ENCODE data around the gene OSBP2.

OSBP2 gene

DNA sequence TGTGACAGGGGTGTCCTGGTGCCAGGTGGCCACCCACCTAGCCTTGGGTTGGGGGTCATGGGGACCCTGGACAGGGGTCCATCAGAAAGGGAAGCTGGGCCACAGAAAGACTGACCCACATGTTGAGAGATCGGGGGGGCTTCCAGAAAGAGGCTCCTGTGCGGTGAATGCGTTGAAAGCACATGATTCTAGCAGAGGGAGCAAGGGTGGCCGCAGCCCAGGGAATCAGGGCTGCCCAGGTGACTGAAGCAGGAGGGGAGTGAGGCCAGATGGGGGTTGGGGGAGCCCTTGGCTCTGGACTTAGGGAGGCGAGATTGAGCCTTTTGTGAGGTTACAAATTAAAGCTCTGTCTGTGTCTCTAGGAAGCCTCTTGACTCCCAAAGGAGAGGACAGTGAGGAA lies 193.2 kb downstream of the OSBP2 start:
- Mint-ChIP-seq H3K9me3 (no peaks in the 10 kb centered on the region), H3K27ac (peak overlapping the region; percentile 5), H3K4me3 (no peak overlapping the region), H3K36me3 (no peaks in the 10 kb centered on the region), H3K27me3 (no peaks in the 10 kb centered on the region), H3K4me1 (peaks cover 6% of the 10 kb centered on the region)
- DNase-seq: peak; percentile 17
- CTCF ChIA-PET: interaction anchor here (0.9 kb wide), 1 partner anchor 116 kb away, joined by 3 read pairs; no protein-coding TSS in a partner anchor

DNA sequence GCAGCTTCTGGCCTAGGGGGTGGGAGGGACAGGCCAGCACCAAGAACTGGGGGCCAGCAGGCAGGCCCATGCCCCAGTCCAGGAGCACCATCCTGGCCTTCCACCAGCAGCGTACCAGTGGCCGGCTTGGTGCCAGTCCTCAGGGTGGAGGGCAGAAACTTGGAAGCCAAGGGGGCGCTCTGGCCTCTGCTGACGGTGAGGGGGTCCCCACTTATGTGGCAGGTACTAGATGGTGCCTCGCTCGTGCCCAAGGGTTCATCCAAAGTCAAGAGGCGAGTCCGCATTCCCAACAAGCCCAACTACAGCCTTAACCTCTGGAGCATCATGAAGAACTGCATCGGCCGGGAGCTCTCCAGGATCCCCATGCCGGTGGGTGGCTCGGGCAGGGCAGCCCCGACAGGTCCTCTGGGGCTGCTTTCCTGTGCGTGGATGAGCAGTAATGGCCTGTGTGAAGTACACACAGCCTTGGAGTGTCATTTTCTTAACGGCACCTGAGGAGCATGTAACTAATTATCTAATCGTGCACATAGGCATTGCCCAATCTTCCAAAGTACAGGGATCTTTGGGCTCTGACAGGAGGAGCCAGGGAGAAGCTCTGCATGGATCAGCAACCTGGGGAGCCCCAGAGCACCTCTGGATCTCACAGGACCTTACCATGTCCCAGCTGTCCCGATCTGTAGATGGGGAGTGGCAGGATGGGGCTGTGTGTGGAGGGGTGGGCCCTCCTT lies 194.8 kb downstream of the OSBP2 start:
- DNase-seq: no peak
- no peaks in the 10 kb centered on the region for H3K36me3 Mint-ChIP-seq
- no peaks in the 10 kb centered on the region for H3K9me3 Mint-ChIP-seq
- H3K27me3 Mint-ChIP-seq: no peaks in the 10 kb centered on the region
- H3K27ac Mint-ChIP-seq: no peak overlapping the region
- CTCF ChIA-PET: interaction anchor here (0.5 to 3.4 kb wide), 5 partner anchors 10 to 129 kb away, joined by 3 to 20 read pairs (median 3); no protein-coding TSS in a partner anchor
- peaks cover 22% of the 10 kb centered on the region for H3K4me1 Mint-ChIP-seq
- H3K4me3 Mint-ChIP-seq: no peak overlapping the region

DNA sequence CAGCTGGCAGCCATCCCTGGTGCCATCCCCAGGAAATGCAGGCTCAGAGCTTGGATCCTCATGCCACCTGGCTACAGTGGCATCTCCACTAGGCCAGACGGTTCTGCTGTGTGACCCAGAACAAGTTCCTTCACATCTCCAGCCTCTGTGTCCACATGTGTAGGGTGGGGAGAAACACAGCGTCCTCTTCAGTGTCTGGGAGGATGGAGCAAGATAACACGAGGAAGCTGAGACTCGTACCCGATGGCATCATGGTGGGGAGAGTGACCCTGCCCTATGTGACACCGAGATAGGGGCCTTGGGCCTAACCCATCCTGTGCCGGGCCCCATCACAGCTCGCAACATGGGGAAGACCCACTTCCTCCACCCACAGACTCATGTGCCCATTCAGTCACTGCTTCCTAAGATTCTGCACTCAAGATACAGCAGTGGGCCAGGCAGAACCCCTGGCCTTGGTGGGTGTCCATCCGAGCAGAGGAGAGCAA lies 195.4 kb downstream of the OSBP2 start:
- Mint-ChIP-seq H3K9me3 (no peaks in the 10 kb centered on the region), H3K4me3 (no peak overlapping the region), H3K27ac (no peak overlapping the region), H3K36me3 (no peaks in the 10 kb centered on the region), H3K27me3 (no peaks in the 10 kb centered on the region), H3K4me1 (peaks cover 24% of the 10 kb centered on the region)
- no peak for DNase-seq
- CTCF ChIA-PET: interaction anchor here (0.6 to 3.4 kb wide), 7 partner anchors 11 to 1927 kb away, joined by 3 to 20 read pairs (median 3); no protein-coding TSS in a partner anchor

DNA sequence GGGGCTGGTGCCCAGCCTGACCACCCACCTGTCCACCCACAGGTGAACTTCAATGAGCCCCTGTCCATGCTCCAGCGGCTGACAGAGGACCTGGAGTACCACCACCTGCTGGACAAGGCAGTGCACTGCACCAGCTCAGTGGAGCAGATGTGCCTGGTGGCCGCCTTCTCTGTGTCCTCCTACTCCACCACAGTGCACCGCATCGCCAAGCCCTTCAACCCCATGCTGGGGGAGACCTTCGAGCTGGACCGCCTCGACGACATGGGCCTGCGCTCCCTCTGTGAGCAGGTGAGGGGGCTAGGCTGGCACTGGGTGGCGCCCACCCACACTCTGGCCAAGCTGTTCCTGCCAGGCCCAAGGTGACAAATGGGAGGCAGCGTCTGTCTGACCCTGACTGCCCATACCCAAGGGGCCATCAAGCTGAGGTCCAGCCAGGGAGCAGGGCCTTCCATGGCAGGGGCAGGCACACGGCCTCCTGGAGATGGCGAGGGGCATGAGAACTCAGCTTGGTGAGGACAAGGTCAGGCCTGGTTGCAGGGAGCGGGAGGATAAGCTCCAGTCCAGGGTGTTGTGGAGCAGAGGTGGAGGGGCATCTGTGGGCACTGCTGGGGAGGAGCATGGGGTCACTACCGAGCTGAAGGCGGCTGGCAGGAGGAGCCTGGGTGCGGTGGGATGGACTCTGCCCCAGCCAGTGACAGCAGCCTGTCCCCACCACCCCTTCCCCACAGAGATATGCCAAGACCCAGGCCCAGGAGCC lies 196.2 kb downstream of the OSBP2 start:
- peaks cover 24% of the 10 kb centered on the region for H3K4me1 Mint-ChIP-seq
- H3K27ac Mint-ChIP-seq: no peak overlapping the region
- no peaks in the 10 kb centered on the region for H3K27me3 Mint-ChIP-seq
- peak; percentile 50 for DNase-seq
- CTCF ChIA-PET: interaction anchor here (0.6 to 3.4 kb wide), 5 partner anchors 12 to 1926 kb away, joined by 3 to 20 read pairs (median 3); no protein-coding TSS in a partner anchor
- no peaks in the 10 kb centered on the region for H3K9me3 Mint-ChIP-seq
- no peak overlapping the region for H3K4me3 Mint-ChIP-seq
- H3K36me3 Mint-ChIP-seq: no peaks in the 10 kb centered on the region

DNA sequence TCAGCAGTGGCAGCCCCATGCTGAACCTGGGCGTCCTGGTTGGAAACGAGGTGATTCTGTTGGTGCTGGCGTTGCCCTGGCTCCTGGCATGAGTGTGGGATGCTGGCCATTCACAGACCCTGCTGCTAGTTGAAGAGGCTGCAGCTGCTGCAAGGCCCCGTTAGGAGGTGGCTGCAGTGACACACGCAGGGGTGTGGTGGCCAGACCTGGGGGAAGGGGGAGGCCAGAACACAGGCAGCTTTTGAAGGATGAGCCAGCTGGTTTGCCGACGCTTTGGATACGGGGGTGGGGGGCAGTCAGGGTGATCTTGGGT lies 196.7 kb downstream of the OSBP2 start:
- no peak overlapping the region for H3K27ac Mint-ChIP-seq
- DNase-seq: no peak
- H3K36me3 Mint-ChIP-seq: no peaks in the 10 kb centered on the region
- H3K27me3 Mint-ChIP-seq: no peaks in the 10 kb centered on the region
- H3K4me1 Mint-ChIP-seq: peaks cover 24% of the 10 kb centered on the region
- CTCF ChIA-PET: interaction anchor here (1.0 to 3.4 kb wide), 2 partner anchors 13 to 127 kb away, joined by 4 to 20 read pairs; no protein-coding TSS in a partner anchor
- no peak overlapping the region for H3K4me3 Mint-ChIP-seq
- no peaks in the 10 kb centered on the region for H3K9me3 Mint-ChIP-seq

DNA sequence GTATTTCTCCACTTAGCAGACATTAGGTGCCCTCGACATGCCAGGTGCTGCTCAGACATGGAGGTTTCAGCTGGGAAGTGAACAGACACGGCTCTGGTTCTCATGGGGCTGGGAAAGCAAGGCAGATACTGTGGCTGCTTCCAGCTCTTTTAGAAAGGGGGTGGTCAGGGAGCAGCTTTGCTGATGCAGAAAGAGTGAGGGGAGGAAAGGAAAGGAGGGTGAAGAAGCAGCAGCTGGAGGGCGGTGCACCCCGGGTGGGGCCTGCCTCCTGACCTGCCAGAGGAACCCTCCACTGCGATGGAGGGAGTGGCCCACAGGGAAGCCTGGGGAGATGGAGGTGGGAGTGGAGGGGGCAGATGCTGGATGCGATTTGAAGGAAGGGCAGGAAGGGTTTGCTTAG lies 197.1 kb downstream of the OSBP2 start:
- CTCF ChIA-PET: interaction anchor here (3.4 kb wide), 1 partner anchor 128 kb away, joined by 20 read pairs; no protein-coding TSS in a partner anchor
- DNase-seq: no peak
- no peaks in the 10 kb centered on the region for H3K36me3 Mint-ChIP-seq
- H3K9me3 Mint-ChIP-seq: no peaks in the 10 kb centered on the region
- H3K27ac Mint-ChIP-seq: peak overlapping the region; percentile 24
- peaks cover 24% of the 10 kb centered on the region for H3K4me1 Mint-ChIP-seq
- no peak overlapping the region for H3K4me3 Mint-ChIP-seq
- no peaks in the 10 kb centered on the region for H3K27me3 Mint-ChIP-seq

DNA sequence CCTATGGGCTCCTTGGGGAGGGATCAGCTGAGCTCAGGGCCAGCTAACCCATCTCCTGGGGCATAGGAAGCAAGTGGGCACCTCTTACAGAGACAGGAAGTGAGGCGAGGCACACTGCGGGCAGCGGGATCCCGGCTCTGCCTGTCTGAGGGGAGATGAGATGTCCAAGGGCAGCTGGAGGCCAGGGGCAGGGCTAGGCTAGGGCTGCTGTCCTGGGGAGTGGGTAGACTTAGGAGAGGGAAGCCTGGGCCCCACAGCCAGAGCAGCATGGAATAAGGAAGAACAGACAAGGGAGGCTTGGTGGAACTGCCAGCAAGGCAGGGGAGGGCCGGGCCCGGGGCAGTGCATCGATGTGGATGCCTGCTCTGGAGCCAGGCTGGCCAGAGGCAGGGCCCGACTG lies 197.6 kb downstream of the OSBP2 start:
- no peaks in the 10 kb centered on the region for H3K36me3 Mint-ChIP-seq
- DNase-seq: no peak
- CTCF ChIA-PET: interaction anchor here (3.4 kb wide), 1 partner anchor 128 kb away, joined by 20 read pairs; no protein-coding TSS in a partner anchor
- peak overlapping the region; percentile 70 for H3K27ac Mint-ChIP-seq
- H3K27me3 Mint-ChIP-seq: no peaks in the 10 kb centered on the region
- H3K4me3 Mint-ChIP-seq: no peak overlapping the region
- no peaks in the 10 kb centered on the region for H3K9me3 Mint-ChIP-seq
- peaks cover 24% of the 10 kb centered on the region for H3K4me1 Mint-ChIP-seq

DNA sequence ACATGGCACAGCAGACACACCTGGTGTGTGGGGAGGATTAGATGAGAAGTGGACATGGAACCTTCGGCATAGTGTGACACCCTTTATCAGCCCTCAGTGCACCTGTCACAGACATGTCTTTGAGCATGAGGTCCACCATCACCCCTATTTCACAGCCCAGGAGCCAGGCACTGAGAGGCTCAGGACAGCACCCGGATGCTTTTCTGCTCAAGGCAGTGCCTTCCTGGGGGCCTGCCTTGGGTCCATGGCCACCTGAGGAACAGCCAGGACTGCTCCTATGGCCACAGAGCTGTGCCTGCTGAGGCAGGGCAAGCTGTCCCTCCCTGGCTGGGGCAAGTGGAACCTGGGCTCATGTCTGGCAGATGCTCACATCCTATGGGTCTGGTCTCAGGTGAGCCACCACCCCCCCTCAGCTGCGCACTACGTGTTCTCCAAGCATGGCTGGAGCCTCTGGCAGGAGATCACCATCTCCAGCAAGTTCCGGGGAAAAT lies 198.1 kb downstream of the OSBP2 start:
- no peaks in the 10 kb centered on the region for H3K9me3 Mint-ChIP-seq
- CTCF ChIA-PET: interaction anchor here (1.0 to 3.4 kb wide), 2 partner anchors 19 to 129 kb away, joined by 3 to 20 read pairs; no protein-coding TSS in a partner anchor
- no peaks in the 10 kb centered on the region for H3K27me3 Mint-ChIP-seq
- no peak for DNase-seq
- peaks cover 24% of the 10 kb centered on the region for H3K4me1 Mint-ChIP-seq
- no peak overlapping the region for H3K27ac Mint-ChIP-seq
- H3K36me3 Mint-ChIP-seq: no peaks in the 10 kb centered on the region
- H3K4me3 Mint-ChIP-seq: no peak overlapping the region

DNA sequence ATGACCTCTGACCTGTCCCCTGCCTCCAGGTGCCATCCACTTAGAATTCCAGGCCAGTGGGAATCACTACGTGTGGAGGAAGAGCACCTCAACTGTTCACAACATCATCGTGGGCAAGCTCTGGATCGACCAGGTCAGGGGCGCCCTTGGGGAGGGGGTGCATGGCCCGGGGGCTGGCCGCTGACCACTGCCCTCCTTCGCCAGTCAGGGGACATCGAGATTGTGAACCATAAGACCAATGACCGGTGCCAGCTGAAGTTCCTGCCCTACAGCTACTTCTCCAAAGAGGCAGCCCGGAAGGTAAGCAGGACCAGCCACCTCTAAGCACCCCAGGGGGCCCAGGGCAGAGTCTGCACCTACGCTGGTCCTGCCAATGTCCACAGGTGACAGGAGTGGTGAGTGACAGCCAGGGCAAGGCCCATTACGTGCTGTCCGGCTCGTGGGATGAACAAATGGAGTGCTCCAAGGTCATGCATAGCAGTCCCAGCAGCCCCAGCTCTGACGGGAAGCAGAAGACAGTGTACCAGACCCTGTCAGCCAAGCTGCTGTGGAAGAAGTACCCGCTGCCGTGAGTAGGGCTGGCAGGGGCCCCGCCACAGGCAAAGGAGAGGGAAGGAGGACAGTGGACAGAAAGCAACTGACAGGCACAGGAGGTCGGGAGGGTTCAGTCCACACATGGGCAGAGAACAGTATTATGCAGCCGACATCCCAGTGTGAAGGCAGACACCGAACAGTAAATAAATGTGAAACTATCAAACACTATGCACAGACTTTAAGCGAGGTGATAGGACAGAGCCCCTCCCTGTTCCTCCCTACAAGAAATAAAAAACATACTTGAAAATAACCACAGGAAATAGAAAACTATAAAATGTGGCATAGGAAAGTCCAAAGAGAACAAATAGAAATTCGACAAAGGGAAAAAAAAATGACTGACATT lies 199.0 kb downstream of the OSBP2 start:
- Mint-ChIP-seq H3K4me3 (peak overlapping the region; percentile 40), H3K27me3 (no peaks in the 10 kb centered on the region), H3K36me3 (no peaks in the 10 kb centered on the region), H3K9me3 (no peaks in the 10 kb centered on the region), H3K27ac (peak overlapping the region; percentile 71), H3K4me1 (peaks cover 24% of the 10 kb centered on the region)
- no peak for DNase-seq
- CTCF ChIA-PET: interaction anchor here (1.0 kb wide), 2 partner anchors 18 to 26 kb away, joined by 3 to 5 read pairs; no protein-coding TSS in a partner anchor

DNA sequence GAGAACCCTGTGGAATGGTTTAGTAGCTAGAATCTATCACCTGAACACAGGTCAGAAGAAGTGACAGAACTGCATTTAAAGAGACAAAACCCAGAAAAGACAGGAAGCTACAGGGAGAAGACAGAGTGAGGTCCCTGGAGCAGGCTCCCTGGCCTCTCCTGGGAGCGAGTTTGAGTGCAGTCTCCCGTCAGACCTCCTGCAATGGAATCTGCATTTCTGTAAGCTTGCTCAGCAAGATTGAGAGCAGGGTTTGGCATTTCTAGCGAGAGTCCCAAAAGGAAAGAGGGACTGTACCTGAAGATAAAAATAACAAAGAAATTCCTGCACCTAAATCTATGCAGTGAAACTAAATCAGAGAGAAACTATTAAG lies 199.7 kb downstream of the OSBP2 start:
- CTCF ChIA-PET: interaction anchor here (0.5 to 1.0 kb wide), 2 partner anchors 26 to 186 kb away, joined by 3 to 5 read pairs; no protein-coding TSS in a partner anchor
- H3K4me3 Mint-ChIP-seq: no peak overlapping the region
- DNase-seq: no peak
- peaks cover 24% of the 10 kb centered on the region for H3K4me1 Mint-ChIP-seq
- no peaks in the 10 kb centered on the region for H3K36me3 Mint-ChIP-seq
- H3K27me3 Mint-ChIP-seq: no peaks in the 10 kb centered on the region
- H3K27ac Mint-ChIP-seq: peak overlapping the region; percentile 71
- H3K9me3 Mint-ChIP-seq: peaks cover 2% of the 10 kb centered on the region

DNA sequence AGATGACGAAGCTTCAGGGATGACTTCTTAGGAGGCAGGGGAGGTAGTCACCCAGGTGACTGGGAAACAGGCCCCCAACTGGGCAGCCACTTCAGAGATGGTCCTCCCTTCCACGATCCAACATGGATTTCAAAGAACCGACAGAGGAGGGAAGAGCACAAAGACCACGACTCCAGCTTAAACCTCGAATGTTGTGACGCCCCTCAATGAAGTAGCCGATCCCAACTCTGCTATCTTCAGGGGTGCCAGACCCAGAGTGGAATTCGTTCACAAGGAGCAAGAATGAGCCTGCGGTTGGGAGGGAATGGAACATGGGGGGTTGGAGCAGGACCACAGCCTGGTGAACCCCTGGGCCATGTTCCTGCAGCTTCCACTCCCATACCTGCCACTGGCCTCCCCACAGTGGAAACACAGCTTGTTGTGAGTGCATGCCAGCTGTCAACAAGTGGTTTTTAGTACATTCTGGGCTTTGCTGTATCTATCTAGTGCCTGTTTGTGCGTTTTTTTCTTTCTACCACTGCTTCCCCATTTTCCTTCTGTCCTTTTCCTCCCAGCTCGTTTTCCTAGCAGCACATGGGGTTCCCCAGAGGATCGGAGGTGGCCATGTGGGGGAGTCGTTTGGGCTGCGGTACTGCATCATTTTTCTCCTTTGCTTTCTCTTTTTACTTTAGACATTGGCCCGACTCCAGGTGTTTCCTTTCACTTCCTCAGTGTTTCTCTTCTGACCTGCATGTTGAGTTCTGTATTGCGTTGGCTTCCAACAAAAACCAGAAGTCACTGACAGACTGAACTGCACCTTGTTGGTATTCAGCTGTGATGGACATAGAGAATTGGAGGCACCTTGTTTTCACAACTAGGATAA lies 208.1 kb downstream of the OSBP2 start:
- Mint-ChIP-seq H3K4me1 (peaks cover 9% of the 10 kb centered on the region), H3K4me3 (no peak overlapping the region), H3K36me3 (peaks cover 9% of the 10 kb centered on the region), H3K9me3 (peaks cover 2% of the 10 kb centered on the region), H3K27me3 (no peaks in the 10 kb centered on the region), H3K27ac (no peak overlapping the region)
- CTCF ChIA-PET: interaction anchor here (1.2 kb wide), 1 partner anchor 17 kb away, joined by 3 read pairs; no protein-coding TSS in a partner anchor
- no peak for DNase-seq

DNA sequence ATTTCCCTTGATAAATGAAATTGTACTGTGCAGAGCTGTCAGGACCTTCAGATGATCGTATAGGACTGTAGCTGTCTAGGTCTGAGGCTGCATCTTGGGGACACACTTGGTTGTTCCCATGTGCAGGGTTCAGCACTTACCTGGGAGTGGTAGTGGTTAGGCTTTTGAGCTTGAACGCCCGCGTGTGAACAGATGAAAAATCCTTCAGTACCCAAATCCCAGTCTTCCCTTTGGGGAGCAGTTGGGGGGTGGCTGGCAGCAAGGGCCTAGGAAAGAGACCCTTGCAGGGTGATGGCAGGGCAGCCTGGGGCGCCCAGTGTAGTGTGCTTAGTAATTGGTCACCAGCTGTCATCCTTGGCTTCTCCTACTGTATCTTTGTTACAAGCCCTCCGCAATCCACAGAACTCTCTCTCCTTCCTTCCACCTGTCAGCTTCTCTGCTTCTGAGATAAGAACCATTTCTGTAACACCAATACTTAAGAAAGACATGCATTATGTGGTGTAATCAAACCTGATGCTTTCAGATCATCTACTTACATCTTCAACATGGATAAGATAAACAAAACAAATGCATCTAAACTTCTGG lies 209.3 kb downstream of the OSBP2 start:
- peaks cover 9% of the 10 kb centered on the region for H3K4me1 Mint-ChIP-seq
- no peak overlapping the region for H3K4me3 Mint-ChIP-seq
- H3K27ac Mint-ChIP-seq: no peak overlapping the region
- peaks cover 9% of the 10 kb centered on the region for H3K36me3 Mint-ChIP-seq
- peaks cover 2% of the 10 kb centered on the region for H3K9me3 Mint-ChIP-seq
- CTCF ChIA-PET: interaction anchor here (1.0 to 1.3 kb wide), 2 partner anchors 13 to 15 kb away, joined by 3 to 4 read pairs; no protein-coding TSS in a partner anchor
- no peaks in the 10 kb centered on the region for H3K27me3 Mint-ChIP-seq
- no peak for DNase-seq

All from activated naive CD4-positive, alpha-beta T cell treated with anti-CD3 and anti-CD28 coated beads, Interleukin-2, amount 10 ng/mL, durations not matched to agents 7 days and 5 days (primary cell).